Mesodermal cell (in vitro differentiated cells): Measurements from ENCODE around the gene LLGL1.

ENCODE experiments used
- H3K27ac ChIP-seq: 2 replicates; pipeline ENCODE4 v1.7.0; 2013; ENCODE audit warnings: mild to moderate bottlenecking, low read depth, low read length, moderate library complexity; ENCODE audit not compliant: severe bottlenecking
- H3K36me3 ChIP-seq: 2 replicates; pipeline ENCODE4 v1.7.1; 2013; ENCODE audit warnings: mild to moderate bottlenecking, low read length, moderate library complexity; ENCODE audit not compliant: control insufficient read depth, insufficient read depth
- H3K4me1 ChIP-seq: one replicate; pipeline ENCODE4 v1.7.1; 2013; ENCODE audit warnings: mild to moderate bottlenecking, low read length; ENCODE audit not compliant: insufficient read depth, control insufficient read depth, poor library complexity, severe bottlenecking
- H3K4me3 ChIP-seq: 2 replicates; pipeline ENCODE4 v1.7.0; 2013; ENCODE audit warnings: low read length, control low read depth, mild to moderate bottlenecking; ENCODE audit not compliant: insufficient read depth, poor library complexity, severe bottlenecking; ENCODE audit errors: extremely low read depth
- H3K9me3 ChIP-seq: 2 replicates; pipeline ENCODE4 v1.7.1; 2013; ENCODE audit warnings: mild to moderate bottlenecking, low read length, moderate library complexity; ENCODE audit not compliant: control insufficient read depth
- WGBS, 2 experiments: methylation state at CpG; one replicate each; pipeline ENCODE4 v1.1.5; 2013; ENCODE audit warnings: missing lambda C conversion rate in 2 of 2; ENCODE audit not compliant: insufficient coverage in 2 of 2; 5-methylcytosine and 5-hydroxymethylcytosine counted together

Gene LLGL1

GRCh38 chr17:18260332-18261145 lies 35.1 kb downstream of the LLGL1 start, which contains the start of gene MIEF2:
MIEF2 (plus strand) TSS chr17:18260662; CDS start chr17:18262721, 2,059 bp downstream.
- peak within 1 kb of the TSS; percentile 81 for H3K4me3 ChIP-seq
- peaks cover 46% of the 10 kb centered on the region for H3K36me3 ChIP-seq
- 1% methylated on average over 57 to 62 of the region's 72 CpGs for WGBS, 2 experiments
- H3K27ac ChIP-seq: peak within 1 kb of the TSS; percentile 89
- no peaks in the 10 kb centered on the region for H3K9me3 ChIP-seq
- H3K4me1 ChIP-seq: peaks cover 21% of the 10 kb centered on the region

GRCh38 chr17:18261146-18261515 lies 35.7 kb downstream of the LLGL1 start:
- Histone ChIP-seq H3K4me3 (peak overlapping the region; percentile 81), H3K36me3 (peaks cover 43% of the 10 kb centered on the region), H3K9me3 (no peaks in the 10 kb centered on the region), H3K4me1 (peaks cover 21% of the 10 kb centered on the region), H3K27ac (peak overlapping the region; percentile 89)
- 9 to 18% methylated on average over 11 to 16 of the region's 16 CpGs for WGBS, 2 experiments

GRCh38 chr17:18261659-18262058 lies 36.2 kb downstream of the LLGL1 start:
- H3K9me3 ChIP-seq: no peaks in the 10 kb centered on the region
- peaks cover 18% of the 10 kb centered on the region for H3K4me1 ChIP-seq
- WGBS, 2 experiments: 84 to 100% methylated on average over 2 to 3 of the region's 3 CpGs
- H3K36me3 ChIP-seq: peaks cover 37% of the 10 kb centered on the region
- no peak overlapping the region for H3K27ac ChIP-seq
- H3K4me3 ChIP-seq: peak overlapping the region; percentile 81

- Histone ChIP-seq H3K27ac (no peak overlapping the region), H3K9me3 (no peaks in the 10 kb centered on the region), H3K4me3 (peak overlapping the region; percentile 81), H3K4me1 (peaks cover 14% of the 10 kb centered on the region), H3K36me3 (peaks cover 33% of the 10 kb centered on the region)
- 95 to 96% methylated on average over 2 of the region's 2 CpGs for WGBS, 2 experiments
Measured at GRCh38 chr17:18262111-18262510, 36.7 kb downstream of the LLGL1 start.

- Histone ChIP-seq H3K4me3 (no peak overlapping the region), H3K36me3 (peaks cover 33% of the 10 kb centered on the region), H3K9me3 (no peaks in the 10 kb centered on the region), H3K4me1 (peaks cover 11% of the 10 kb centered on the region), H3K27ac (no peak overlapping the region)
- 94 to 99% methylated on average over 11 to 12 of the region's 12 CpGs for WGBS, 2 experiments
Measured at GRCh38 chr17:18262641-18263040, 37.2 kb downstream of the LLGL1 start.

GRCh38 chr17:18263885-18264682 lies 38.6 kb downstream of the LLGL1 start:
- WGBS, 2 experiments: 94 to 95% methylated on average over 50 of the region's 50 CpGs
- Histone ChIP-seq H3K4me1 (peaks cover 23% of the 10 kb centered on the region), H3K9me3 (no peaks in the 10 kb centered on the region), H3K27ac (no peak overlapping the region), H3K4me3 (no peak overlapping the region), H3K36me3 (peaks cover 33% of the 10 kb centered on the region)

- peaks cover 39% of the 10 kb centered on the region for H3K36me3 ChIP-seq
- 96 to 97% methylated on average over 5 of the region's 10 CpGs for WGBS, 2 experiments
- H3K27ac ChIP-seq: peak overlapping the region; percentile 91
- H3K4me1 ChIP-seq: peaks cover 19% of the 10 kb centered on the region
- H3K4me3 ChIP-seq: no peak overlapping the region
- no peaks in the 10 kb centered on the region for H3K9me3 ChIP-seq
Measured at GRCh38 chr17:18267366-18267765, 41.9 kb downstream of the LLGL1 start.

GRCh38 chr17:18267927-18268711 lies 42.7 kb downstream of the LLGL1 start:
- 43 to 44% methylated on average over 11 to 12 of the region's 14 CpGs for WGBS, 2 experiments
- no peak overlapping the region for H3K4me3 ChIP-seq
- H3K36me3 ChIP-seq: peaks cover 37% of the 10 kb centered on the region
- H3K27ac ChIP-seq: peak overlapping the region; percentile 91
- peaks cover 19% of the 10 kb centered on the region for H3K4me1 ChIP-seq
- no peaks in the 10 kb centered on the region for H3K9me3 ChIP-seq

GRCh38 chr17:18270046-18270931 lies 44.9 kb downstream of the LLGL1 start:
- no peak overlapping the region for H3K27ac ChIP-seq
- no peaks in the 10 kb centered on the region for H3K9me3 ChIP-seq
- peaks cover 19% of the 10 kb centered on the region for H3K4me1 ChIP-seq
- WGBS, 2 experiments: 92 to 96% methylated on average over 8 to 12 of the region's 14 CpGs
- peaks cover 34% of the 10 kb centered on the region for H3K36me3 ChIP-seq
- H3K4me3 ChIP-seq: no peak overlapping the region
